Thoracic aorta (tissue), 2 donors: ENCODE data around the gene USP53. TPM values are rescaled to one million over a fixed set of nuclear protein-coding genes. Genes with fewer than 3 reads are reported as not detected.

Experiments used
- ATAC-seq: fragments of 150-250 bp; one replicate; pipeline ENCODE4 v1.8.0; 2017; ENCODE audit warnings: low read depth; ENCODE audit not compliant: insufficient number of reproducible peaks, low FRiP score
- DNase-seq: peaks from one replicate; pipeline ENCODE4 v3.0.0-alpha.2; 2020; ENCODE audit warnings: low spot score
- H3K27ac ChIP-seq, 2 donors: fragments of 200-600 bp; sonication (generic); 1 replicate in 1 of 2; 2 replicates in 1 of 2; pipeline ENCODE4 v1.5.1; 2016; ENCODE audit warnings: mild to moderate bottlenecking in 2 of 2, moderate library complexity in 2 of 2
- H3K27me3 ChIP-seq: fragments of 200-600 bp; sonication (generic); replicated peaks from 2 replicates; pipeline ENCODE4 v1.6.0; 2016; ENCODE audit warnings: mild to moderate bottlenecking; ENCODE audit not compliant: insufficient read depth
- H3K36me3 ChIP-seq: fragments of 200-600 bp; sonication (generic); one replicate; pipeline ENCODE4 v1.5.1; 2016
- H3K4me1 ChIP-seq, 2 donors: fragments of 200-600 bp; sonication (generic); 1 replicate in 1 of 2; 2 replicates in 1 of 2; pipeline versions ENCODE4 v1.5.1 to v1.6.0; 2016; ENCODE audit warnings: low read depth in 2 of 2, mild to moderate bottlenecking in 1 of 2; ENCODE audit not compliant: control insufficient read depth in 1 of 2
- H3K4me3 ChIP-seq: fragments of 200-600 bp; sonication (generic); 2 replicates; pipeline ENCODE4 v1.5.1; 2016; ENCODE audit warnings: mild to moderate bottlenecking
- H3K9me3 ChIP-seq: fragments of 200-600 bp; sonication (generic); 2 replicates; pipeline ENCODE4 v1.5.1; 2016
- CTCF ChIP-seq: fragments of 200-600 bp; sonication (generic); IDR thresholded peaks from one replicate; pipeline ENCODE4 v1.5.1; 2019; ENCODE audit warnings: antibody characterized with exemption
- total RNA-seq, 2 donors: library from RNA; depleted of rRNA; stranded (reverse); fragments of >200 nt; gene quantifications; one replicate each; pipeline versions ENCODE4 v1.1.0 to v1.2.3, GENCODE V29; 2016

The USP53 gene
- total RNA-seq, 2 donors from 2014 or later = 112 to 208 TPM

GRCh38 chr4:119218093-119218492 is 5.6 kb downstream of the USP53 start:
- H3K4me1 ChIP-seq = peaks cover 35 to 49% of the 10 kb centered on the region in 2 donors
- H3K27ac ChIP-seq = peak overlapping the region; percentile 23 to 32
- H3K4me3 ChIP-seq = peak overlapping the region; percentile 96
- ATAC-seq (no peak), DNase-seq (no peak)
- no peaks in the 10 kb centered on the region for H3K27me3 ChIP-seq
- no peak for TF ChIP-seq CTCF
- no peaks in the 10 kb centered on the region for H3K9me3 ChIP-seq
- H3K36me3 ChIP-seq = peaks cover 17% of the 10 kb centered on the region

GRCh38 chr4:119221412-119221811 is 8.9 kb downstream of the USP53 start:
- no peak overlapping the region for H3K4me3 ChIP-seq
- H3K36me3 ChIP-seq = peaks cover 21% of the 10 kb centered on the region
- no peak overlapping the region for H3K27ac ChIP-seq
- no peak for TF ChIP-seq CTCF
- peaks cover 30 to 34% of the 10 kb centered on the region in 2 donors for H3K4me1 ChIP-seq
- H3K9me3 ChIP-seq = no peaks in the 10 kb centered on the region
- H3K27me3 ChIP-seq = no peaks in the 10 kb centered on the region
- ATAC-seq (no peak), DNase-seq (no peak)

GRCh38 chr4:119227690-119228089 is 15.2 kb downstream of the USP53 start:
- Histone ChIP-seq H3K9me3 (no peaks in the 10 kb centered on the region), H3K36me3 (peaks cover 9% of the 10 kb centered on the region), H3K4me1 (peaks cover 11 to 19% of the 10 kb centered on the region in 2 donors), H3K27ac (peak overlapping the region in 1 of 2 donors; percentile 20), H3K27me3 (no peaks in the 10 kb centered on the region), H3K4me3 (no peak overlapping the region)
- no peak for TF ChIP-seq CTCF
- DNase-seq (no peak), ATAC-seq (peak; percentile 68)

GRCh38 chr4:119228406-119228805 is 15.9 kb downstream of the USP53 start:
- DNase-seq (no peak), ATAC-seq (no peak)
- Histone ChIP-seq H3K4me3 (no peak overlapping the region), H3K27me3 (no peaks in the 10 kb centered on the region), H3K9me3 (no peaks in the 10 kb centered on the region), H3K4me1 (peaks cover 13 to 26% of the 10 kb centered on the region in 2 donors), H3K27ac (no peak overlapping the region), H3K36me3 (peaks cover 9% of the 10 kb centered on the region)
- TF ChIP-seq CTCF = no peak

- H3K4me3 ChIP-seq = no peak overlapping the region
- ATAC-seq = no peak
- peaks cover 21 to 36% of the 10 kb centered on the region in 2 donors for H3K4me1 ChIP-seq
- no peak for TF ChIP-seq CTCF
- H3K9me3 ChIP-seq = no peaks in the 10 kb centered on the region
- H3K27ac ChIP-seq = no peak overlapping the region
- peaks cover 8% of the 10 kb centered on the region for H3K36me3 ChIP-seq
- no peak for DNase-seq
- no peaks in the 10 kb centered on the region for H3K27me3 ChIP-seq
Measured at GRCh38 chr4:119229908-119230687, 17.6 kb downstream of the USP53 start.
